ENCODE results near the gene RARA. TPM values are rescaled to one million over a fixed set of nuclear protein-coding genes. Genes with fewer than 3 reads are reported as not detected.

The RARA gene
- total and polyA plus RNA-seq, 2 experiments from 2014 or later = 7.4 to 15.9 TPM

GRCh38 chr17:40319651-40320540 lies 10.9 kb downstream of the RARA start:
- H3K4me1 Mint-ChIP-seq = peaks cover 80% of the 10 kb centered on the region

More at GRCh38 chr17:40319651-40320540, 10.9 kb downstream of the RARA start:
- Mint-ChIP-seq H3K4me3 (peak overlapping the region; percentile 93), H3K27ac (no peak overlapping the region), H3K36me3 (ENCODE audit: low read depth) (no peaks in the 10 kb centered on the region; the same call in 2 of the 3 replicates), H3K9me3 (no peaks in the 10 kb centered on the region), H3K27me3 (ENCODE audit: insufficient read depth, low read depth, poor library complexity) (peaks cover 39% of the 10 kb centered on the region)
- H2AFZ ChIP-seq = no peak overlapping the region
- H3K79me2 ChIP-seq (replicated peaks; ENCODE audit: insufficient read depth) = peaks cover 20% of the 10 kb centered on the region
- peaks cover 16% of the 10 kb centered on the region for H3F3A ChIP-seq (replicated peaks; ENCODE audit: low read depth)
- no peaks in the 10 kb centered on the region for H3K36me3 ChIP-seq (ENCODE audit: insufficient read depth)
- H3K27ac ChIP-seq (ENCODE audit: low read depth) = no peak overlapping the region
- peaks cover 12% of the 10 kb centered on the region for H4K20me1 ChIP-seq (replicated peaks; ENCODE audit: insufficient read depth)
- no peak for TF ChIP-seq JUNB (IDR thresholded peaks at IDR 0.05; ENCODE audit: unreplicated experiment)
- TF ChIP-seq ETS1 (IDR thresholded peaks at IDR 0.05) = no peak
- no peak for TF ChIP-seq CTCF (conservative IDR thresholded peaks at IDR 0.05; ENCODE audit: low read depth in 2 of 2)
- no peak for TF ChIP-seq EZH2phosphoT487 (IDR thresholded peaks at IDR 0.05; ENCODE audit: unreplicated experiment)
- no peak for TF ChIP-seq CREB1 (CRISPR knock-in tag; IDR thresholded peaks at IDR 0.05; ENCODE audit: low read depth)
- no peak for TF ChIP-seq POLR2AphosphoS5 (IDR thresholded peaks at IDR 0.05; ENCODE audit: low read depth)
- TF ChIP-seq EZH2 (IDR thresholded peaks at IDR 0.05; ENCODE audit: low read depth, unreplicated experiment) = no peak
- no peak for TF ChIP-seq ZNF114 (CRISPR knock-in tag; IDR thresholded peaks at IDR 0.05)
- no peak for TF ChIP-seq ZNF331 (CRISPR knock-in tag; IDR thresholded peaks at IDR 0.05; ENCODE audit: low read depth)
- TF ChIP-seq NANOG (IDR thresholded peaks at IDR 0.05; ENCODE audit: borderline replicate concordance) = no peak
- TF ChIP-seq STAT1 (IDR thresholded peaks at IDR 0.05; ENCODE audit: unreplicated experiment) = no peak
- TF ChIP-seq REST (IDR thresholded peaks at IDR 0.05; ENCODE audit: unreplicated experiment) = no peak
- TF ChIP-seq ZNF462 (CRISPR knock-in tag; IDR thresholded peaks at IDR 0.05) = no peak
- no peak for DNase-seq (ENCODE audit: low spot score)
- peaks cover 33% of the 10 kb centered on the region for H3K27me3 ChIP-seq (ENCODE audit: insufficient read depth)
- H3K4me3 ChIP-seq = no peak overlapping the region
- H3K4me1 ChIP-seq (ENCODE audit: insufficient read depth) = peaks cover 28% of the 10 kb centered on the region
- H3K9me2 ChIP-seq (ENCODE audit: insufficient read depth) = no peaks in the 10 kb centered on the region
- H3K4me2 ChIP-seq = no peak overlapping the region
- ATAC-seq = no peak
